GM10847 (cell line): Measurements from ENCODE around the gene FREY1.

Experiments
- POLR2A ChIP-seq: IDR thresholded peaks from 2 replicates; pipeline ENCODE4 v1.6.1; 2011; ENCODE audit not compliant: insufficient read length; ENCODE audit errors: extremely low read depth

Gene FREY1

GRCh38 chr11:45909594-45910475, 2.8 kb upstream of the FREY1 start:
- TF ChIP-seq POLR2A, result no peak

- TF ChIP-seq POLR2A, result no peak
Observed at GRCh38 chr11:45907911-45908370, 870 bp upstream of the FREY1 start.

- TF ChIP-seq POLR2A, result no peak
Observed at GRCh38 chr11:45906096-45906682, 882 bp downstream of the FREY1 start.

- no peak for TF ChIP-seq POLR2A
Observed at GRCh38 chr11:45905095-45905494, 2.0 kb downstream of the FREY1 start.

GRCh38 chr11:45904309-45904915, 2.7 kb downstream of the FREY1 start:
- no peak for TF ChIP-seq POLR2A

GRCh38 chr11:45902452-45903380, 4.4 kb downstream of the FREY1 start:
- no peak for TF ChIP-seq POLR2A

GRCh38 chr11:45901626-45902025, 5.4 kb downstream of the FREY1 start:
- TF ChIP-seq POLR2A, result no peak

GRCh38 chr11:45900916-45901617, 6.0 kb downstream of the FREY1 start:
- no peak for TF ChIP-seq POLR2A

- no peak for TF ChIP-seq POLR2A
Observed at GRCh38 chr11:45899448-45900174, 7.5 kb downstream of the FREY1 start.

- TF ChIP-seq POLR2A, result no peak
Observed at GRCh38 chr11:45899086-45899447, 8.0 kb downstream of the FREY1 start.

- no peak for TF ChIP-seq POLR2A
Observed at GRCh38 chr11:45897556-45897955, 9.5 kb downstream of the FREY1 start.

- no peak for TF ChIP-seq POLR2A
Observed at GRCh38 chr11:45896422-45896984, 10.6 kb downstream of the FREY1 start.

- no peak for TF ChIP-seq POLR2A
Observed at GRCh38 chr11:45895553-45896259, 11.4 kb downstream of the FREY1 start.
